NT2/D1 (cell line): ENCODE measurements around the gene TMEM14C.

ENCODE experiments used
- YY1 ChIP-seq: IDR thresholded peaks from 2 replicates; pipeline ENCODE4 v1.6.1; 2011; ENCODE audit not compliant: insufficient read length, insufficient read depth
- ZNF274 ChIP-seq: IDR thresholded peaks from 2 replicates; pipeline ENCODE4 v1.6.1; 2011; ENCODE audit warnings: mild to moderate bottlenecking, low read depth, low read length

DNA sequence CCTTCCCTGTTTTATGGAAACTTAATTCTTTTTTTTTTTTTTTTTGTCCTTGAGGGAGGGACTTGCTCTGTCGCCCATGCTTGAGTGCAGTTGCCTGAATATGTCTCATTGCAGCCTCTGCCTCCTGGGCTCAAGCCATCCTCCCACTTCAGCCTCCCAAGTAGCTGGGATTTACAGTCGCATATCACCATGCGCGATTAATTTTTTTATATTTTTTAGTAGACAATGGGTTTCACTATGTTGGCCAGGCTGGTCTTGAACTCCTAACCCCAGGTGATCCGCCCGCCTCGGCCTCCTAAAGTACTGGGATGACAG lies 654 bp downstream of the TMEM14C start:
- TF ChIP-seq YY1 (no peak), ZNF274 (no peak)
